HG03066 (cell line): Measurements from ENCODE around the gene PGLYRP1.

Source experiments
- ATAC-seq: cut with Tn5 transposase; IDR thresholded peaks from one replicate; pipeline ENCODE4 v1.9.1; 2021; ENCODE audit warnings: low read depth; ENCODE audit not compliant: unreplicated experiment

The PGLYRP1 gene

GRCh38 chr19:46006411-46006810 lies 16.4 kb downstream of the PGLYRP1 start:
- ATAC-seq = no peak

- ATAC-seq = no peak
Measured at GRCh38 chr19:46002678-46003275, 20.1 kb downstream of the PGLYRP1 start.

- no peak for ATAC-seq
Measured at GRCh38 chr19:46000491-46001246, 22.2 kb downstream of the PGLYRP1 start.

- no peak for ATAC-seq
Measured at GRCh38 chr19:45999653-46000121, 23.2 kb downstream of the PGLYRP1 start.

GRCh38 chr19:45998834-45999233 lies 24.0 kb downstream of the PGLYRP1 start:
- ATAC-seq = no peak

- no peak for ATAC-seq
Measured at GRCh38 chr19:45996933-45997332, 25.9 kb downstream of the PGLYRP1 start.

GRCh38 chr19:45995715-45996385 lies 27.0 kb downstream of the PGLYRP1 start:
- ATAC-seq = no peak

- ATAC-seq = peak; percentile 95
Measured at GRCh38 chr19:45994998-45995714, 27.7 kb downstream of the PGLYRP1 start, which contains the start of gene CCDC61. TSS of gene CCDC61 (plus strand) at chr19:45995467. CDS start at chr19:46003019, 7,552 bp downstream.

GRCh38 chr19:45994456-45994997 lies 28.3 kb downstream of the PGLYRP1 start:
- ATAC-seq = no peak

GRCh38 chr19:45990113-45990728 lies 32.6 kb downstream of the PGLYRP1 start:
- no peak for ATAC-seq

- no peak for ATAC-seq
Measured at GRCh38 chr19:45985321-45985720, 37.5 kb downstream of the PGLYRP1 start.

- ATAC-seq = no peak
Measured at GRCh38 chr19:45981350-45981749, 41.5 kb downstream of the PGLYRP1 start.

- ATAC-seq = no peak
Measured at GRCh38 chr19:45978156-45978555, 44.7 kb downstream of the PGLYRP1 start.

- no peak for ATAC-seq
Measured at GRCh38 chr19:45976178-45976577, 46.7 kb downstream of the PGLYRP1 start.

GRCh38 chr19:45975306-45976070 lies 47.4 kb downstream of the PGLYRP1 start:
- ATAC-seq = no peak

GRCh38 chr19:45973553-45974338 lies 49.1 kb downstream of the PGLYRP1 start, which contains the start of gene NOVA2:
TSS of gene NOVA2 (minus strand) at chr19:45973865. CDS start at chr19:45973351, 514 bp downstream.
- ATAC-seq = no peak

- ATAC-seq = no peak
Measured at GRCh38 chr19:45972947-45973540, 49.8 kb downstream of the PGLYRP1 start.
